Measurements from ENCODE around the gene TSR1.

TSR1 gene

DNA sequence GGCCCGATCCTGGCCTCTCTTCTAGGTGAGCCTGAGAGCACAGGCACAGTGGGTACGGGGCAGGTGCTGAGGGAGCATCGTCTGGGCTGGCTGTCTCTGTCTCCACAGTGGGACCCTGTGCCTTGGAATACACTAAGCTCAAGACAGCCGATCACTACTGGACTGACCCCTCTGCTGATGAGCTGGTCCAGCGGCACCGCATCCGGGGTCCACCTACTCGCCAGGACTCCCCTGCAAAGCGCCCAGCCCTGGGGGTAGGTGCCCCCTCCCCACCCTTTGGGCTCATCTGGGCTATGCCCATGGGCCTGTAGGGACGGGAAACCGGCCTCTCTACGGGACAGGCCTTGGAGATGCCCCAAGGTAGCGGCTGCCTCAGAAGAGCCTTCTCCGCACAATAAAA, 26.6 kb upstream of the TSR1 start:
- Histone ChIP-seq H3K4me2 (ENCODE audit: low read depth, low read length, poor library complexity, severe bottlenecking) (no peak overlapping the region), H3K27me3 (ENCODE audit: low read length) (no peaks in the 10 kb centered on the region), H3K27ac (ENCODE audit: low read depth, low read length) (no peak overlapping the region), H3K4me3 (ENCODE audit: insufficient read depth, low read length, poor library complexity, severe bottlenecking) (no peak overlapping the region), H4K20me1 (ENCODE audit: low read depth, low read length) (no peaks in the 10 kb centered on the region), H3K9me3 (ENCODE audit: insufficient read depth, low read length) (no peaks in the 10 kb centered on the region), H3K36me3 (ENCODE audit: low read length) (no peaks in the 10 kb centered on the region), H3K79me2 (ENCODE audit: insufficient read depth, low read length) (no peaks in the 10 kb centered on the region), H2AFZ (ENCODE audit: low read depth, low read length, severe bottlenecking) (no peak overlapping the region), H3K9me2 (replicated peaks; ENCODE audit: insufficient read depth, low read length) (no peaks in the 10 kb centered on the region), H3K9ac (ENCODE audit: low read length) (no peak overlapping the region), H3F3A (ENCODE audit: insufficient read depth) (no peaks in the 10 kb centered on the region)
- TF ChIP-seq, protein P1, sequence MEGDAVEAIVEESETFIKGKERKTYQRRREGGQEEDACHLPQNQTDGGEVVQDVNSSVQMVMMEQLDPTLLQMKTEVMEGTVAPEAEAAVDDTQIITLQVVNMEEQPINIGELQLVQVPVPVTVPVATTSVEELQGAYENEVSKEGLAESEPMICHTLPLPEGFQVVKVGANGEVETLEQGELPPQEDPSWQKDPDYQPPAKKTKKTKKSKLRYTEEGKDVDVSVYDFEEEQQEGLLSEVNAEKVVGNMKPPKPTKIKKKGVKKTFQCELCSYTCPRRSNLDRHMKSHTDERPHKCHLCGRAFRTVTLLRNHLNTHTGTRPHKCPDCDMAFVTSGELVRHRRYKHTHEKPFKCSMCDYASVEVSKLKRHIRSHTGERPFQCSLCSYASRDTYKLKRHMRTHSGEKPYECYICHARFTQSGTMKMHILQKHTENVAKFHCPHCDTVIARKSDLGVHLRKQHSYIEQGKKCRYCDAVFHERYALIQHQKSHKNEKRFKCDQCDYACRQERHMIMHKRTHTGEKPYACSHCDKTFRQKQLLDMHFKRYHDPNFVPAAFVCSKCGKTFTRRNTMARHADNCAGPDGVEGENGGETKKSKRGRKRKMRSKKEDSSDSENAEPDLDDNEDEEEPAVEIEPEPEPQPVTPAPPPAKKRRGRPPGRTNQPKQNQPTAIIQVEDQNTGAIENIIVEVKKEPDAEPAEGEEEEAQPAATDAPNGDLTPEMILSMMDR (IDR thresholded peaks at IDR 0.05; ENCODE audit: insufficient read depth, low read length, poor library complexity, severe bottlenecking): no peak
- no peak for TF ChIP-seq EZH2phosphoT487 (conservative IDR thresholded peaks at IDR 0.05; ENCODE audit: low read length)

DNA sequence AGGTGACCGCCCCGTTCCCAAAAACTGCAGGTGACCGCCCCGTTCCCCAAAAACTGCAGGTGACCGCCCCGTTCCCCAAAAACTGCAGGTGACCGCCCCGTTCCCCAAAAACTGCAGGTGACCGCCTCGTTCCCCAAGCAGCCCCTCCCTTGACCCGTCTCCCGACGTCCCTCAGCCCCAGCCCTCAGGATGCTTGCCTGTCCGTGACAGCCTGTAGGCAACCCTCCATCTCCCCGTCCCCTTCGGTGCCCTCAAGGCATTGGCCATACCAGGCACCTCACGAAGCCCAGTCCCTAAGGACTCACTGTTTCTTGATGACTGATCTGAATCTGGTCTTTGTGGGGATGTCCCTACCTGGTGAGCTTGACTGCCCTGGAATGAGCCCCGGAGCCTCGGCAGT, 26.2 kb upstream of the TSR1 start:
- Histone ChIP-seq H3K79me2 (ENCODE audit: insufficient read depth, low read length) (no peaks in the 10 kb centered on the region), H3K9ac (ENCODE audit: low read length) (no peak overlapping the region), H4K20me1 (ENCODE audit: low read depth, low read length) (no peaks in the 10 kb centered on the region), H3K4me2 (ENCODE audit: low read depth, low read length, poor library complexity, severe bottlenecking) (no peak overlapping the region), H3K27me3 (ENCODE audit: low read length) (no peaks in the 10 kb centered on the region), H3K36me3 (ENCODE audit: low read length) (no peaks in the 10 kb centered on the region), H2AFZ (ENCODE audit: low read depth, low read length, severe bottlenecking) (no peak overlapping the region), H3K9me3 (ENCODE audit: insufficient read depth, low read length) (no peaks in the 10 kb centered on the region), H3K27ac (ENCODE audit: low read depth, low read length) (no peak overlapping the region), H3F3A (ENCODE audit: insufficient read depth) (no peaks in the 10 kb centered on the region), H3K9me2 (replicated peaks; ENCODE audit: insufficient read depth, low read length) (no peaks in the 10 kb centered on the region), H3K4me3 (ENCODE audit: insufficient read depth, low read length, poor library complexity, severe bottlenecking) (no peak overlapping the region)
- TF ChIP-seq EZH2phosphoT487 (conservative IDR thresholded peaks at IDR 0.05; ENCODE audit: low read length): no peak
- TF ChIP-seq, protein P1 (IDR thresholded peaks at IDR 0.05; ENCODE audit: insufficient read depth, low read length, poor library complexity, severe bottlenecking): no peak

DNA sequence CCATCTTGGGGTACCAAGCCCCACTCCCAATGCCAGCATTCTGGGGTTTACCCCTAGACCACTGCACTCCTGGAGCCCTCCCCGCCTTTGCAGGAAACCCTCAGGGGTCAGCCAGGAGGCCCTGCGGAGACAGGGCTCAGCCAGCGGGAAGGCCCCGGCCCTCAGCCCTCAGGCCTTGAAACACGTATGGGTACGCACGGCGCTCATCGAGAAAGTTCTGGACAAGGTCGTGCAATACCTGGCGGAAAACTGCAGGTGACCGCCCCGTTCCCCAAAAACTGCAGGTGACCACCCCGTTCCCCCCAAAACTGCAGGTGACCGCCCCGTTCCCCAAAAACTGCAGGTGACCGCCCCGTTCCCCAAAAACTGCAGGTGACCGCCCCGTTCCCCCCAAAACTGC, 25.8 kb upstream of the TSR1 start:
- no peaks in the 10 kb centered on the region for H4K20me1 ChIP-seq (ENCODE audit: low read depth, low read length)
- TF ChIP-seq, protein P1 (IDR thresholded peaks at IDR 0.05; ENCODE audit: insufficient read depth, low read length, poor library complexity, severe bottlenecking): no peak
- no peak for TF ChIP-seq EZH2phosphoT487 (conservative IDR thresholded peaks at IDR 0.05; ENCODE audit: low read length)
- no peak overlapping the region for H3K27ac ChIP-seq (ENCODE audit: low read depth, low read length)
- H3K36me3 ChIP-seq (ENCODE audit: low read length): no peaks in the 10 kb centered on the region
- no peaks in the 10 kb centered on the region for H3K79me2 ChIP-seq (ENCODE audit: insufficient read depth, low read length)
- no peak overlapping the region for H2AFZ ChIP-seq (ENCODE audit: low read depth, low read length, severe bottlenecking)
- H3K27me3 ChIP-seq (ENCODE audit: low read length): no peaks in the 10 kb centered on the region
- no peak overlapping the region for H3K4me3 ChIP-seq (ENCODE audit: insufficient read depth, low read length, poor library complexity, severe bottlenecking)
- H3K9ac ChIP-seq (ENCODE audit: low read length): no peak overlapping the region
- H3K9me2 ChIP-seq (replicated peaks; ENCODE audit: insufficient read depth, low read length): no peaks in the 10 kb centered on the region
- H3K9me3 ChIP-seq (ENCODE audit: insufficient read depth, low read length): no peaks in the 10 kb centered on the region
- no peak overlapping the region for H3K4me2 ChIP-seq (ENCODE audit: low read depth, low read length, poor library complexity, severe bottlenecking)
- no peaks in the 10 kb centered on the region for H3F3A ChIP-seq (ENCODE audit: insufficient read depth)

All from SU-DHL-6 (cell line).